HEK293 (cell line): ENCODE data around the gene GARRE1.

Experiments
- CTCF ChIP-seq: fragments of 450-650 bp; formaldehyde crosslinking; IDR thresholded peaks from 2 replicates; pipeline ENCODE4 v1.5.1; 2016; ENCODE audit warnings: missing biosample characterization, missing genetic modification characterization
- HIC1 ChIP-seq: fragments of 450-650 bp; formaldehyde crosslinking; IDR thresholded peaks from 2 replicates; pipeline ENCODE4 v1.5.1; 2016; ENCODE audit warnings: missing biosample characterization, missing genetic modification characterization
- PATZ1 ChIP-seq: fragments of 450-650 bp; formaldehyde crosslinking; IDR thresholded peaks from 2 replicates; pipeline ENCODE4 v1.5.1; 2016; ENCODE audit warnings: missing biosample characterization, missing genetic modification characterization
- PRDM4 ChIP-seq: fragments of 450-650 bp; formaldehyde crosslinking; IDR thresholded peaks from 2 replicates; pipeline ENCODE4 v1.5.1; 2017; ENCODE audit warnings: missing biosample characterization, missing genetic modification characterization
- ZNF138 ChIP-seq: fragments of 450-650 bp; formaldehyde crosslinking; IDR thresholded peaks from 2 replicates; pipeline ENCODE4 v1.5.1; 2016; ENCODE audit warnings: missing biosample characterization, missing genetic modification characterization, borderline replicate concordance
- ZNF514 ChIP-seq: fragments of 450-650 bp; formaldehyde crosslinking; IDR thresholded peaks from 2 replicates; pipeline ENCODE4 v1.5.1; 2016; ENCODE audit warnings: missing biosample characterization, missing genetic modification characterization
- ZNF792 ChIP-seq: fragments of 450-650 bp; formaldehyde crosslinking; IDR thresholded peaks from 2 replicates; pipeline ENCODE4 v1.5.1; 2016; ENCODE audit warnings: missing biosample characterization, missing genetic modification characterization
- ZNF830 ChIP-seq: fragments of 450-650 bp; IDR thresholded peaks from 2 replicates; pipeline ENCODE4 v1.5.0; 2018; ENCODE audit warnings: missing biosample characterization, missing genetic modification characterization, low read depth, mild to moderate bottlenecking, moderate library complexity
- ZSCAN23 ChIP-seq: fragments of 450-650 bp; formaldehyde crosslinking; IDR thresholded peaks from 2 replicates; pipeline ENCODE4 v1.5.1; 2016; ENCODE audit warnings: missing biosample characterization, missing genetic modification characterization

- TF ChIP-seq ZNF792 (tag by site-specific recombination) (no peak), CTCF (tag by site-specific recombination) (no peak), ZSCAN23 (tag by site-specific recombination) (no peak), ZNF514 (tag by site-specific recombination) (no peak), ZNF138 (no peak), ZNF830 (tag by site-specific recombination) (no peak), HIC1 (tag by site-specific recombination) (no peak), PATZ1 (tag by site-specific recombination) (no peak), PRDM4 (no peak)
Measured at GRCh38 chr19:34225659-34226015, 28.7 kb upstream of the GARRE1 start.
